Activated T-cell treated with anti-CD3 and anti-CD28 coated beads for 48 hours (primary cell): ENCODE results near the gene FBN1.

Experiments used
- DNase-seq: peaks from one replicate; pipeline ENCODE4 v3.0.0-alpha.2; 2020; ENCODE audit warnings: low read depth

Gene FBN1

GRCh38 chr15:48553559-48553958 lies 92.0 kb downstream of the FBN1 start:
- no peak for DNase-seq

- no peak for DNase-seq
Observed at GRCh38 chr15:48550822-48551525, 94.5 kb downstream of the FBN1 start.

DNA sequence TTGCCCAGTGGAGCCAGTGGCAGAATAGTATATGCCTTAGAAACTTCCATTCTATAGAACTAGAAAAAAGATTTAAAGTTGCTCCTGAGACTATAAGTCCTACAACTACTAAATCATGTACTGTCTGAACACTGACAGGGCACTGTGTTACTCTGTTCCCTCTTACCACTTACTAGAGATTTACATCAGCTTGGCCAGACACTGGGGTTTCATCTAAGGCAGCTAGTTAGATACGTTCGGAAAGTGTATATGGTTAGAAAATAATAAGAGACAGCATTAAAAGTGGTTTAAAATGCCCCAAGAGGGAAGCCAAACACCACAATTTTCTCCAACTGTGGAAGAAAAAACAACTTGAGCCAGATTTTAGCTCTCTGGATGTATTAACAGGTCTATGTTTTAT lies 97.1 kb downstream of the FBN1 start:
- DNase-seq: no peak

DNA sequence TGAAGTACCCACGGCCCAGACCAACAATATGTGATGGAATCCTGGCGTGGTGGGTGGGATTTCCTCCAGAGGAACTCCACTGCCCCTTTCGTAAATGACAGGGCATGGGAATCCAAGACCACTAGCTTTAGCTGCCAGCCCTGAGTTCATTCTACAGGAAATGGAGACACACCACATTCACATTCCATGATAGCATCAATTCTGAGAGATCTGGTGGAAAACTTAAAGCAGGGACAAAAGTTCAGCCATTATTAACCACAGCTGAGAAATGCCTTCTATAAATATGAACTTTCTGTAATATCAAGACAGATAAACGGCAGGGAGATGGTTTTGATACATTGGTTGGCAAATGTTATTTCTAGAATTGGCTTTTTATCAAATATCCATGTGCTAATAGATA lies 98.2 kb downstream of the FBN1 start:
- DNase-seq: no peak

GRCh38 chr15:48546296-48546695 lies 99.2 kb downstream of the FBN1 start:
- no peak for DNase-seq

DNA sequence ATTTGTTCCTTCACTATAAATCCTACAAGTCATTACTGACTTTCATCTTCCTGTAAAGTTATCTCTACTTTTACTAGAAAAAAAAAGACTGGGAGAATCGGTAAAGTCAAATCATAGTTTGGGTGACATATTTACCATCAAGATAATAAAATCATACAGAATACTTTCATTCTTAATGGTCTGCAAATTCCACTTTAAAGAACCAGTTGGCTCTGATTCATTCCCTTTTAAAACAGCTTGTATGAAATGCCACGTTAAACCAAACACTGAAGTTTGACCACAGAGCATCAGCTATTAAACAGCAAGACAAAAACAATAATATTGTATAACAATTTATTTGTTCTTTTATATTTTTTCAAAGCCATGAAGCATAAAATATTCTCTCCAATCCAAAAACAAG lies 100.7 kb downstream of the FBN1 start:
- DNase-seq: no peak

GRCh38 chr15:48541341-48542278 lies 103.9 kb downstream of the FBN1 start:
- DNase-seq: no peak

DNA sequence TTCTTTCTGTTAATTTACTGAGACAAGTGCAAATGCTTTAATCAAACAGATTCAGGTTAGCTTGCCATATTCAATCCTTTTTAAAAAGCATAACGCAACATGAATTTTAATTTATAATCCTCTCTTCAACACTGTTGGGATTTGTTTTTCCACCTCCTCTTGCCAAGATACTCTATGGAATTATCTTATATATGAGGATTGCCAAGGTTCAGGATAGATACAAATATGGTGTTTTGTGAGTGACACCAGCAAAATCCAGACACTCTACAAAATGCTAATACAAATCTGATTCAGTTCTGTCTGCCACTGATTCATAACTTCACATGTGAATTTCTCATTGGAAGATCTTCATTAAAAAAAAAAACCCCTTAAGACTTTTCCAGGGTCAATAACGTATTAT lies 104.8 kb downstream of the FBN1 start:
- no peak for DNase-seq

DNA sequence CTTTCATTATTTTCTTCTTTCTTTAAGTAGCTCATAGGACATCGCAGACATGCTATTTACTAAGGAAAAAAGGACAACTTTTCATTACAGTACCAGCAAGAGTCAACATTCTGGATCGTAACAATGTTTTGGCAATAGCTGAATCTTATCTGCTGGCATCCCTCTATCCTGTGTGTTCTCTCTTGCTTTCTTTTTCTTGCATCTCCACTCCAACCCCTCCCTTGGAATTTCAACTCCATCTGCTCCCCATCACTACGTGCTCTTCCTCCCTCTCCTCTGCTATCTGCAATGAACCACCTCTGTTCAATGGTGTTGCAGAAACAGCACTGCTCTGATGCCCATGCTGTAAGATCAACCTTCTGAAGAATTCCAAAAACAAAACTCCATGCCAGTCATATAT lies 106.6 kb downstream of the FBN1 start:
- no peak for DNase-seq

- DNase-seq: no peak
Observed at GRCh38 chr15:48537271-48538113, 108.0 kb downstream of the FBN1 start.

DNA sequence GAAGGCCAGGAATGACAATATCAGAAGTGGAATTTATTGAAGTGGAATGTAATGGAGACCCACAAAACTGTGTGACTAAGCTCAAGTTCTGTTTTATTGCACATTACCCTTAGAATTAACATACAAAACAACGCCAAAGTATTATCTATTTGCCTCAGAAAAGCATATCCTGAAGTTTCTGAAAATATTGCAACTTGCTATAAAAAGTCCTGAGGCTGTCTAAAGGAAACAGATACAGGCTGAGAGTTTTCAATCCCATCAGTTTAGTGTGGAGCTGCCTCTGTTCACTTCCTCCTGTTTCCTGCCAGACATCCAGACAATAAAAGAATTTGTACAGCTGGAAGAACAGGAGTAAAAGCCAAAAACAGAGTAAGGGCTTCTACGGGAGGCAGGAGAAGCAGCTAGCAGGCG lies 108.8 kb downstream of the FBN1 start:
- DNase-seq: no peak

DNA sequence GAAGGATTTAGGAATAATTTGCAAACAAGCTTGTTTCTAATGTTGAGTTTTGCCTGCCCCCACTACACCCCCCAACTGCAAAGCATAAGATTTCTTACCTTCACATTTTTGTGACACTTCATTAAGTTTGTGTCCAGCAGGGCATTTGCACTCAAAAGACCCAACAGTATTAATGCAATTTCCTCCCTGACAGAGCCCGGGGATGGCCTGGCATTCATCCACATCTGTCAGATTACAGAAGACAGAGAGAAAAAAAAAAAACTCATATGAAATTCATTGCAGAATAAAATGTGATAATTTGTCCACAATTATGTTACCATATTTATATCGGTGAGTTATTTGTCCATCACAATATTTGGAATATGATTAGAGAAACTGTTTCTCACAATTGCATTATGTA lies 111.5 kb downstream of the FBN1 start:
- no peak for DNase-seq

DNA sequence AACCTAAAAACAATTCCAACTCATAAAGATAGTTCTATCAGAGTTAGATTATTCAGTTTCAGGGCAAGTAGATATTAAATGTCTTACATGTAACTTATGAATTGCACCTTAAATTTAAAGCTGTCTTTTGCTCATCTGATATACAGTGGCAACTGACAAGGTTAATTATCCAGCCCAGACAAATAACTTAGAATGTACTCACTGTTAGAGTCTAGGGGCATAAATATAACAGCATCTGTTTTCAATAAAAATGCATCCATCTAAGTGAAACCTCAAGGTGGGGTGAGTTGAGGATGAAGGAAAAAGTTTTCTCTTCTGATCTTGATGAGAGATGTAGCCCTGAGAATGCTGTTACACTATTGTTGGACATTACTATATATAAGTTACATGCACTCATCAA lies 112.6 kb downstream of the FBN1 start:
- no peak for DNase-seq

GRCh38 chr15:48530528-48530927 lies 115.0 kb downstream of the FBN1 start:
- DNase-seq: no peak

- no peak for DNase-seq
Observed at GRCh38 chr15:48528921-48529320, 116.6 kb downstream of the FBN1 start.

DNA sequence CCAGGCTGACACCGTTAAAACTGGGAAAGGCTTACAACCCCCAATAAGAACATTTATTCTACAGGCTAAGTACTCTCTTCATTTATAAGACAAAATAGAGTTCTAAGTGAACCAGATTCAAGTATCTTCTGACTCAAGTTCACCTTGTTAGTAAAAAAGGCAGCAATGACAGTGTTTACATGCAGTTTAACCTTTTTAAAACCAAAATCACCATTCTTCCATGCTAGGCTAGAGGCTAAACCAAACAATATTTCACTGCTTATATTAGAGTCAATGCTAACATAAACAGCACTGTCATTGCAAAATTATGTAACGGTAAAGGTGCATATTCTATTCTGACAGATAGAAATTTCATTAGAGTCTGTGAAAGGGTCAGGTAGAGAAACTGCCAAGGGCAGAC lies 118.0 kb downstream of the FBN1 start:
- DNase-seq: no peak

GRCh38 chr15:48522911-48523310 lies 122.6 kb downstream of the FBN1 start:
- DNase-seq: no peak

- DNase-seq: no peak
Observed at GRCh38 chr15:48522123-48522522, 123.4 kb downstream of the FBN1 start.

- DNase-seq: no peak
Observed at GRCh38 chr15:48520376-48521155, 124.9 kb downstream of the FBN1 start.

DNA sequence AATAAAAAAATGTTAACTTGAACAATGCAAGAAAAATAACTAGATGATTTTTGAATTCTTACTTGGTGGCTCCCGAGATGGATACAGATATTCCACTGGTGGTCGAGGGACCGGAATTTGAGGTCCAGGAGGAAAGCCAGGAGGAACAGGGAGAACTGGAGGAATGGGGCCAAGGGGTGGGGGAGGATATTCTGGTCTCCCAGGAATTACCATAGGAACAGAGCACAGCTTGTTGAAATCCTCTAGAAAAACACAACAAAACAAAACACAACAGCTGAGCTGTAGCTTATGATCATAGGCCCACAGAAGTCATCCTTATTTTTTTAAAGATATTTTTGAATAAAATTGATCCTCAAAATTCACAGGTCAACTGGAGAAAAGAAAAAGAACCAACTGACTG lies 129.4 kb downstream of the FBN1 start:
- no peak for DNase-seq

- no peak for DNase-seq
Observed at GRCh38 chr15:48515500-48515899, 130.0 kb downstream of the FBN1 start.
